ENCODE results near the gene ZNF525.
"Not testable (repeated sequence)": the region's sequence is repeated elsewhere in the genome, so short reads cannot be mapped to it uniquely, and the experiment has no call there.

Gene ZNF525

DNA sequence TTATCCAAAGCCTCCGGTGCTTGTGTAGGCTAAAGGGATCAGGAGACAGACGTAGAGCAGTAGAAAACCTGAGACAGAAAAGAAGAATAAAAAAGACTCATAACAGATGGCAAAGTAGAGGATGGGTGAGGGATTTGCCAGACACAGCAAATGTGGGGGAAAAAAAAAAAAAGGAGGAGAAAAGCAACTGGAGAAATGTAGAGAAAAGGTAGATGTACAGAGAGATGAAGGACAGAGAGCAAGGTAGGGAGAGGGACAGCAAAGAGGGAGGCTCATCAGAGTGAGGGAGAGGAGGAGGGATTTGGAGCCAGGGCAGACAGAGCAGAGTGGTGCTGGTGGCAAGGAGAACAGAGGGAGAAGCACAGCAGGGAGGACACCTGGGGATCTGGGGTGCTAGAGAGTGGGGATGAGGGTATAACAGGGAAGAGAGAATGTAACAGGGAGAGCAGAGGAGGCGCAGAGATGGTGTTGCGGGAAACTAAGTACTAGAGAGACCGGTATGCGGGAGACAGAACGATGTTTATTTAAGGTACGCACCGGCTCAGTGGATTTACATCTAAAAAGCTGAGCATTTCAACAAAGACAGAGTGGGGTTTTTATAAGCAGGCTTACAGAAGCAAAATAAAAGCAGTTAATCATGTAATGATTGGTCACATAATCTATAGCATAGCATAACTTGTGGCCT is 30.5 kb downstream of the ZNF525 start:
- not testable (repeated sequence) for DNase-seq

DNA sequence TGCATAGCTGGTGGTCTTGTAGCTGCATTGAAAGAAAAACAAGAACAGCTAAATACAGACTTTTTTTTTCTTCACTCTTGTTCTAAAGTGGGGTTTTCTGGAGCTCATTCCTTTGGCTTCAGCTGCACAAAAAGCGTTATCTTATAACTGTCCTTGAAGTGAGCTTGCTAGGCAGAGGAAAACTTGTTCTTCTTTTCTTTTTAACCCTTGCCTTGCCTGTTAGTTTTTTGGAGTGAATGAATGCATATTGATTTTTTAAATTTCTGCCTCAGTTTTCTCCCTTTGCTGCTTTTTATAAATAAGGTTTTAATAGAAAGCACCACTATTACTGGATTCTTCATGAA is 31.0 kb downstream of the ZNF525 start:
- no peak for DNase-seq

DNA sequence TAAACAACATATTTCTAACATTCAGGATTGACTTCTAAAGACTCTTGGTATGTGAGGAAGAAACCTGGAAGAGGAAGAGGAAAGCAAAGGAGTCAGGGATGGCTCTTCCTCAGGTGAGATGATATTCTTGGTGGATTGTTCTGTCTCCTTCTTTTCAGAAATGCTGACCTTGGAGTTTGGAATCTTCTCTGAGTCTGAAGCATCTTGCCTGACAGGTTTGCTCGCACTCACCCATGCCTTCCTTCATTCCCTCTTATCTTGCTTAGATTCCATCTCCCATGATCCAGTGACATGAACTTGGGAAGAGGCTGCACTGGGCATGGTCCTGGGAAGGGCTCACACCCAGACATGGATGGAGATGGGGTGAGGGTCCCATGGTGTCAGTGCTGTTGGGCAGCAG is 32.4 kb downstream of the ZNF525 start:
- not testable (repeated sequence) for DNase-seq

DNA sequence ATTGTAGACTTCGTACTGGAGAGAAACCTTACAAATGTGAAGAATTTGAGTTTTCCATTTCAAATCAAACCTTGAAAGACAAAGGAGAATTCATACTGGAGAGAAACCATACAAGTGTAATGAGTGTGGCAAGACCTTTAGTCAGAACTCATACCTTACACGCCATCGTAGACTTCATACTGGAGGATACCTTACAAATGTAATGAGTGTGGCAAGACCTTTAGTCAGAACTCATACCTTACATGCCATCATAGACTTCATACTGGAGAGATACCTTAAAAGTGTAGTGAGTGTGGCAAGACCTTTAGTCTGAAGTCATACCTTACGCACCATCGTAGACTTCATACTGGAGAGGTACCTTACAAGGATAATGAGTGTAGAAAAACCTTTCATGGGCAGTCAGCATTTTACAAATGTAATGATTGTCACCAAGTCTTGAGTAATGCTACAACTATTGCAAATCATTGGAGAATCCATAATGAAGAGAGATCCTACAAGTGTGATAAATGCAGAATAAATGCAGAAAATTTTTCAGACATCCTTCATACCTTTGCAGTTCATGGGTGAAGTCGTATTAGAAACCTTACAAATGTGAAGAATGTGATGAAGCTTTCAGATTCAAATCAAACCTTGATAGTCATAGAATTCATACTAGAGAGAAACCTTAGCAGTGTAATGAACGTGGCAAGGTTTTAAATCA is 44.1 kb downstream of the ZNF525 start:
- DNase-seq = no peak

DNA sequence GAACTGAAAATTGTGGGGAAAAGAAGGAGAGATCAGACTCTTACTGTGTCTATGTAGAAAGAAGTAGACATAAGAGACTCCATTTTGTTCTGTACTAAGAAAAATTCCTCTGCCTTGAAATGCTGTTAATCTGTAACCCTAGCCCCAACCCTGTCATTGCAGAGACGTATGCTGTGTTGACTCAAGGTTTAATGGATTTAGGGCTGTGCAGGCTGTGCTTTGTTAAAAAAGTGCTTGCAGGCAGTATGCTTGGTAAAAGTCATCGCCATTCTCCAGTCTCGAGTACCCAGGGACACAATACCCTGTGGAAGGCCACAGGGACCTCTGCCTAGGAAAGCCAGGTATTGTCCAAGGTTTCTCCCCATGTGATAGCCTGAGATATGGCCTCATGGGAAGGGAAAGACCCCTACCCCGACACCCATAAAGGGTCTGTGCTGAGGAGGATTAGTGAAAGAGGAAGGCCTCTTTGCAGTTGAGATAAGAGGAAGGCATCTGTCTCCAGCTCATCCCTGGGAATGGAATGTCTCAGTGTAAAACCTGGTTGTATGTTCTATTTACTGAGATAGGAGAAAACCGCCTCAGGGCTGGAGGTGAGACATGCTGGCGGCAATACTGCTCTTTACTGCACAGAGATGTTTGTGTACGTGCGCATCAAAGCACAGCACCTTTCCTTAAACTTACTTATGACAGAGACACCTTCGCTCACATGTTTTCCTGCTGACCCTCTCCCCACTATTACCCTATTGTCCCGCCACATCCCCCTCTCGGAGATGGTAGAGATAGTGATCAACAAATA is 55.2 kb downstream of the ZNF525 start:
- not testable (repeated sequence) for DNase-seq

DNA sequence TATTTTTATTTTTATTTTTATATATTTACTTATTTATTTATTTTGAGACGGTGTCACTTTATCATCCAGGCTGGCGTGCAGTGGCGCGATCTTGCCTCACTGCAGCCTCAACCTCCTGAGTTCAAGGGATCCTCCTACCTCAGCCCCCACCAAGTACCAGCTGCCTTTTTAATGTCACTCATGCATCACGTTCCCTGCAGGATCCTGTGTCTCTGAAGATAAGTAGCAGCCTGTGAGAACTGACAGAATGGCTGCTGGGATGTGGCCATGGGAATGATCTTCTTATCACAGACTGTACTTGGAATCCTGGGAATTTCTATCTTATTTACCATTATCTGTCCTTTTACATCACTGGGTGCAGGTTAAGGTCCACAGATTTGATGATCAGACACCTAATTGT is 57.0 kb downstream of the ZNF525 start:
- no peak for DNase-seq

DNA sequence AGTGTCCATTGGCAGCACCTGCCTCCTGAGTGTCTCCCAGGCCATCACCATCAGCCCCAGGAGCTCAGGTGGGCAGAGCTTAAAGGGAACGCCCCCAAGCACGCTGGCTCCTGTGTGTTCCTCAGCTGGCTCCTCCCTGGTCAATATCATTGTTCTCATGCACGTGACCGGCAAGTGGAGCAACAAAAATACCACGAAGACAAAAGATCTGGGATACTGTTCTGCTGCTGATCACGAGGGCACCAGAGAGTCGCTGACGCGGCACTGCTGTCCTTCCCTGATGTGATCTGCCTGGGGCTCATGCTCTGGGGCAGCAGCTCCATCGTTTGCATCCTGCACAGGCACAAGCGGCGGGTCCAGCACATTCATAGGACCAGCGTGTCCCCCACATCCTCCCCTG is 57.6 kb downstream of the ZNF525 start:
- not testable (repeated sequence) for DNase-seq

DNA sequence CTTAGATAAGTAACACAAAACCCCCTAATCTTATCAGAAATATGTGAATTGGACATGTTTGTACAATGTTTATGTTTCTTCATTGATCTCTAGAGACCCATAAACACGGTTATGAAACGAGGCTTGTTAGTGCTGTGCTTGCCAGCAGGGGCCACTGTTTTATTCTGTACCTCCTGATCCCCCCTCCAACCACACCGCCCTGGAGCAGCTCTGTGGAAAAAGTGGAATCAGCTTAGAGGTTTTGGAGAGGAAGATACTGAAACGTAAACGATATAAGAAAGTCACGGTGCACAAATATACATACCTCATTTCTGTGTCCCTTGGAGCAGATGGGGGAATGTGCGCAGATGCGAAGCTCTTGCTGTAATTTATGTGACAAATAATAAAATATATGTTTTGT is 58.2 kb downstream of the ZNF525 start:
- DNase-seq = not testable (repeated sequence)

DNA sequence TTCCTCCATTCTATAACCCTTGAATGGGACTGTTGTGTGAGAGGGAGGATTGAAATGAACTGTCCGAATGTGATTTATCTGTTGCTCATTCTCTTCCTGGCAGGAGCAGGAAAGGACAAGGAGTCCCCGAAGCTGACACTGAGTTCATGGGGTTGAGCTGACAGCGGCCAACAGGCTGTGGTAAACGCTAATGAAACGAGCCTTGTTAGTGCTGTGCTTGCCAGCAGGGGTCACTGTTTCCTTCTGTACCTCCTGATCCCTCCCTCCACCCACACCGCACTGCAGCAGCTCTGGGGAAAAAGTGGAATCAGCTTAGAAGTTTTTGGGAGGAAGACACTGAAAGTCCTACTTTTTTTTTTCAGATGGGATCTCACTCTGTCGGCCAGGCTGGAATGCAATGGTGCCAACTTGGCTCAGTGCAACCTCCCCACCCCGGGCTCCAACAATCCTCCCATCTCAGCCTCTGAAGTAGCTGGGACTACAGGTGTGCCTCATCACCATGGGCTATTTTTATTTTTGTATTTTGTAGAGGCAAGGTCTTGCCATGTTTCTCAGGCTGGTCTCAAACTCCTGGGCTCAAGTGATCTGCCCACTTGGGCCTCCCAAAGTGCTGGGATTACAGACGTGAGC is 59.6 kb downstream of the ZNF525 start:
- DNase-seq = peak; percentile 74

DNA sequence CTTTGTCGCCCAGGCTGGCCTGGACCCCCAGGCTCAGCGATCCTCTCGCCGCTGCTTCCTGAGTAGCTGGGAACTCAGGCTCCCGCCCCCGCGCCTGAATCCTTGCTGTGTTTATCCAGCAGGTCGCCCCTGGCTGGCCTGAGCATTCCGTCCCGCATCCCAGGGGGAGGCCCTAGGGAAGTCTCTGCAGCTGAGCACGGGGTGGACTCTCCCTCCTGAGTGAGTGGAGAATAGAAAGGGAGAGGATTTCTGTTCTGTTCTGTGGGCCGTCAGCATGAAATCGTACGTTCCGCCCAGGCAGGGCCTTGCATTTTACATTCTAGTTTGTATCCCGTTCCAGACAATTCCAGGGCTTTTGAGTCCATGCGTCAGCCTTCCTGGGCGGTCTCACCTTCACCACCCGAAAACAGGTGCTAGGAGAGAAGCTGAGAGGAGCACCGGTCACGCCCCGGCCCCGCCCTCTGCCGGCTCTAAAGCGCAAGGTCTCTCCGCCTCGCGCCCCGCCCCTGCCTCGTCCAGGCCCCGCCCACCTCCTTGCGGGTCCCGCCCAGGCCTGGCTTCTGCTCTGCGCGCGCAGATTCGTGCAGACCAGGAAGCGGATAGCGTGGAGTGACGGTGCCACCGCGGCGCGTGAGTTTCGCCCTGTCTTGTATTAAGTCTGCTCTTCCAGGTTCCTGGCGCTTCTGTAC is 66.0 kb downstream of the ZNF525 start, which contains the start of gene ZNF761:
Gene ZNF761 (plus strand): TSS at position 586 of the 689 bp plus-strand sequence. CDS start 15,285 bp downstream, outside the sequence.
- peak; percentile 97 for DNase-seq

DNA sequence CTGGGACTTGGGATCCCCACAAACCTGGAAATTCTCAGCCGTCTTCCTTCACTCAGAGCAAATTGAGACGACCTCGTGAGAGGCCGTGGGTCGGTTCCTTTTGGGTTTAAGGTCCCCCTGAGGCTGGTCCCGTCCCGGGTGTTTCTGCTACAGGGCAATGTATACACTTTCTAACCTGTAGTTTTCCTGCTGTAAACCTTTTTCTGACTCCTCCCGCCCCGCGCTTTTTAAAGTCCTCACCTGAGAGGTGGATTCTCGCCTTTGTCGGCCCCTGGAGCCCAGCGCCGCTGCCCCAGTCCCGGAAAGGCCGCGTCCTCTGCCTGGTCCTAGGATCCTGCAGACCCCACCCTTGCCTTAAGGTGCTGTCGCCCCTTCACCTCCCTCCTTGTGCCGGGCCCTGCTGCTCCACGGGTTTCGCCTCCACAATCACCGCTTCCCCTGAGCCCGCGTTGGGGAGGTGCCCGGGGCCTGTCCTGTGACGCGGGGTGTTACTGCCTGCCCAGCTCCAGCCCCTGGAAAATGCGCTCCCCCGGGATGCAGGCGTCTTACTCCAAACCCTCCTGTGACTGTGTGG is 66.7 kb downstream of the ZNF525 start:
- no peak for DNase-seq
